Suprapubic skin (tissue), 4 donors: ENCODE measurements around the gene MED27.

Experiments
- EP300 ChIP-seq: sonication (generic); formaldehyde crosslinking; IDR thresholded peaks from one replicate; pipeline ENCODE4 v1.6.1; 2017; ENCODE audit warnings: antibody characterized with exemption
- POLR2A ChIP-seq, 2 donors: fragments of 450-650 bp; IDR thresholded peaks; one replicate each; pipeline ENCODE4 v1.6.1; 2017; ENCODE audit warnings: antibody characterized with exemption in 2 of 2, mild to moderate bottlenecking in 2 of 2, moderate library complexity in 2 of 2
- POLR2AphosphoS5 ChIP-seq, 3 donors: sonication (generic); formaldehyde crosslinking; IDR thresholded peaks; one replicate each; pipeline ENCODE4 v1.6.1; 2017; ENCODE audit warnings: antibody characterized with exemption in 3 of 3
- TF ChIP-seq, protein P1 (sequence below), 2 donors: fragments of 200-600 bp in 1 of 2; fragments of 450-650 bp in 1 of 2; sonication (generic) in 1 of 2; IDR thresholded peaks; one replicate each; pipeline ENCODE4 v1.5.1; 2016 to 2019; ENCODE audit warnings: antibody characterized with exemption in 2 of 2, mild to moderate bottlenecking in 1 of 2, moderate library complexity in 1 of 2

GRCh38 chr9:131827821-131828369 is 251.8 kb downstream of the MED27 start:
- TF ChIP-seq, protein P1, sequence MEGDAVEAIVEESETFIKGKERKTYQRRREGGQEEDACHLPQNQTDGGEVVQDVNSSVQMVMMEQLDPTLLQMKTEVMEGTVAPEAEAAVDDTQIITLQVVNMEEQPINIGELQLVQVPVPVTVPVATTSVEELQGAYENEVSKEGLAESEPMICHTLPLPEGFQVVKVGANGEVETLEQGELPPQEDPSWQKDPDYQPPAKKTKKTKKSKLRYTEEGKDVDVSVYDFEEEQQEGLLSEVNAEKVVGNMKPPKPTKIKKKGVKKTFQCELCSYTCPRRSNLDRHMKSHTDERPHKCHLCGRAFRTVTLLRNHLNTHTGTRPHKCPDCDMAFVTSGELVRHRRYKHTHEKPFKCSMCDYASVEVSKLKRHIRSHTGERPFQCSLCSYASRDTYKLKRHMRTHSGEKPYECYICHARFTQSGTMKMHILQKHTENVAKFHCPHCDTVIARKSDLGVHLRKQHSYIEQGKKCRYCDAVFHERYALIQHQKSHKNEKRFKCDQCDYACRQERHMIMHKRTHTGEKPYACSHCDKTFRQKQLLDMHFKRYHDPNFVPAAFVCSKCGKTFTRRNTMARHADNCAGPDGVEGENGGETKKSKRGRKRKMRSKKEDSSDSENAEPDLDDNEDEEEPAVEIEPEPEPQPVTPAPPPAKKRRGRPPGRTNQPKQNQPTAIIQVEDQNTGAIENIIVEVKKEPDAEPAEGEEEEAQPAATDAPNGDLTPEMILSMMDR (IDR thresholded peaks at IDR 0.05), result no peak
- TF ChIP-seq POLR2AphosphoS5 (IDR thresholded peaks at IDR 0.05) (no peak), EP300 (no peak), POLR2A (IDR thresholded peaks at IDR 0.05) (no peak)
